Fibroblast of skin of left quadriceps (primary cell): ENCODE data around the gene RPL26.

Experiments
- DNase-seq, 2 experiments: peaks; one replicate each; pipeline ENCODE4 v3.0.0-alpha.2; 2013; ENCODE audit warnings: low read depth in 2 of 2

The RPL26 gene

GRCh38 chr17:8383143-8383822 is at the start of gene RPL26:
TSS of gene RPL26 (minus strand) at chr17:8383193. CDS start at chr17:8382310, 883 bp downstream.
- DNase-seq = peak; percentile 98

- no peak for DNase-seq
These were observed 48.0 kb upstream of the RPL26 start for GRCh38 chr17:8430966-8431365.

DNA sequence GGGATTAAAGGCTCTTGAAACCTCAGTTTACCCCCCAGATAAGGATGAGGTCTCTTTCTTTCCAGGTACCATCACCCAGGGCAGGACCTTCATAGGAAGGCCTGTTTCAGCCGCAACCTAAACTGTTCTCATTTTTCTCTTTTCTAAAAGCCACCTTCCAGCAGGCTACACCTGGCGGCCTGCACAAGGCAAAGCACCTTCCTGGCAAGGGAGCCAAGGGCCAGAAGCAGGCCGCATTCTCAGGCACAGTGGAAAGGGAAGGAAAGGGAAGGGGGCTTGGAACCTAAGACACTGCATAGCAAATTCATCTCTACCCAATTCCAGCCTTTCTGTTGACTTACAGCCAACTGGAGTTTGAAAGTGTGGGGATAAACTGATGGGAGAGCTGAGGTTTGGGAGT is 43.8 kb upstream of the RPL26 start:
- DNase-seq = no peak

- DNase-seq = no peak
These were observed 43.2 kb upstream of the RPL26 start for GRCh38 chr17:8426094-8426720.

- no peak for DNase-seq
These were observed 38.6 kb upstream of the RPL26 start for GRCh38 chr17:8421571-8421970.

DNA sequence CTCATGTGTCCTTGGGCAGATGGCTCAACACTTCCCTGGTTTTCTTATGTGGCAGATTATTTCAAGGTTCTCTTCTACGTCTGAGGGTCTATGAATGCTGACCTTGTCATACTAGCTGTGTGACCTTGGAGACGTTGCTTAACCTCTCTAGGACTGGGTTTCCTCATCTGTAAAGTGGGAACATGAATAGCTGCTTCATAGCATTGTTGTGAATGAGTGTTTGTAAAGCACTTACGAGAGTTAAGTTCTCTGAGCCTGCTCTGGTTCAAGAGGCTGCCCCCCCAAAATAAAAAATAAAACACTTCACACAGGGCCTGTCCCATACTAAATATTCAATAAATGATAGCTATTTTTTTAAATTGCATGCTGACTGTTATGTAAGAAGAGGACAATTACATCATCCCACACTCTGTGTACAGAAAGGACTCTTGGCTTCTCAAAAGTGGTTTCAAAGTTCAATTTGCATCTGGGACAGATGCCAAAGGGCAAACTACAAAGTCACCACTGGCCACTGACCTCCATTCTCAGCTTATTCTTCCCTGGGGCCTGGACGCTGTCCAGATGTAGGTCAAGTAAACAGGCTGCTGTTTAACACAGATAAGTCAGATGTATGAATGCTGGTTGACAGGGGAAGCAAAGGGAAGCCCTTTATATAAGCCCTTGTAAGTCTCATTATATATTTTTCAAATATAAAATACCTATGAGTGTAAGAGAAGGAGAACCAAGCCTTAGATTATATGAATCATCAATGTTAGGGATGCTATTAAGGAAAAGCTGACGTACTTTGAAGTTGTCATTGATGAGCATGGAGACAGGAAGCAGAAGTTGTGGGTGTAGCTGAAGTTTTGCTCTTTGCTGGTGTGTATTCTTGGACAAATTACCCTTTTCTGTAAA is 37.3 kb upstream of the RPL26 start:
- DNase-seq = no peak

- no peak for DNase-seq
These were observed 36.3 kb upstream of the RPL26 start for GRCh38 chr17:8419305-8419704.

DNA sequence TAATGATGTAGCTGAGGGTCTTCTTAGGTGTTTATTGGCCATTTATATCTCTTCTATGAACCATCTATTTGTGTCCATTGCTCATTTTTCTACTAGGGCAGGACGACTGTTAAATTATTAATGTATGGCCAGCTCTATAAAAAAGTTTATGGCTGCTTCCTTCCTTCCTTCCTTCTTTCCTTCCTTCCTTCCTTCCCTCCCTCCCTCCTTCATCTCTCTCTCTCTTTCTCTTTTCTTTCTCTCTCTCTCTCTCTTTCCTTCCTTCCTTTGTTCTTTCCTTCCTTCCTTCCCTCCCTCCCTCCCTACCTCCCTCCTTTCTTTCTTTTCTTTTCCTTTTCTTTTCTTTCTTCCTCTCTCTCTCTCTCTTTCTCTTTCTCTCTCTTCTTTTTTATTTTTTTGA is 35.5 kb upstream of the RPL26 start:
- DNase-seq = no peak

DNA sequence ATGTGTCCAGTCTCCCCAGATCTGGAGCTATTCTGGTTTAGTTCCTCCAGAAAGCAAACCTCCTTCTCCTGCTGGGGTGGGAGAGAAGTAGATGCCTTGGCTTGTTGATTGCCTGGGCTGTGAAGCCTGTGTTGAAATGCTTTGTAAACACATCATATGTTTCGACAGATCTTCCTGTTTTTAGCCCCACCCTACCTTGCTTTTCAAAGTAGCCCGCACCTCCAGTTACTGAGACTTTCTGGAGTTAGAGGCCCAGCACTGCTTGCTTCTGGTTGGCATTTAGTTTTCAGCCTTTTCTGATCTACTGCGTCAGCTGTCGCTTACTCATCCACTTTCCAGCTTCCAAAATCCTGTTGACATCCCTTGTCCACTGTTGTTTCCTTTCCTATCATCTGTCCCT is 34.8 kb upstream of the RPL26 start:
- DNase-seq = no peak

- no peak for DNase-seq
These were observed 30.9 kb upstream of the RPL26 start for GRCh38 chr17:8413938-8414337.

GRCh38 chr17:8413328-8413727 is 30.3 kb upstream of the RPL26 start:
- DNase-seq = no peak

DNA sequence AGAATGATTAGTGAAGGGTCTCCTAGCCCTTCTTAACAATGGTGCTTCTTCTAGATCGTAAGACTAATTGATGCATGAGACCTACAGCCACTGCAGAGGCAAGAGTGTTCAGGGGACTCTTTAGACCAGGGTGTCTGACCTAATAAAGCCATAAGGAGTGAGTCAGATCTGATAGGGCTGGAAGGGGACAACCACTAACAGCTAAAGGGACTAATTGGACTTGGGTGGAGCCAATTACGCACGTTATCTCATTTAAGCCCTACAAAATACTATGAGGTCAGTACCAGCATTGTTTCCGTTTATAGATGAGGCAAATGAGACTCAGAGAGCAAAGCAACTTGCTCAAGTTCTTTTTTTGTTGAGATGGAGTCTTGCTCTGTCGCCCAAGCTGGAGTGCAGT is 29.1 kb upstream of the RPL26 start:
- DNase-seq = no peak

GRCh38 chr17:8410883-8411238 is 27.9 kb upstream of the RPL26 start:
- no peak for DNase-seq

GRCh38 chr17:8409966-8410882 is 27.2 kb upstream of the RPL26 start:
- peak; percentile 65 to 69 for DNase-seq

DNA sequence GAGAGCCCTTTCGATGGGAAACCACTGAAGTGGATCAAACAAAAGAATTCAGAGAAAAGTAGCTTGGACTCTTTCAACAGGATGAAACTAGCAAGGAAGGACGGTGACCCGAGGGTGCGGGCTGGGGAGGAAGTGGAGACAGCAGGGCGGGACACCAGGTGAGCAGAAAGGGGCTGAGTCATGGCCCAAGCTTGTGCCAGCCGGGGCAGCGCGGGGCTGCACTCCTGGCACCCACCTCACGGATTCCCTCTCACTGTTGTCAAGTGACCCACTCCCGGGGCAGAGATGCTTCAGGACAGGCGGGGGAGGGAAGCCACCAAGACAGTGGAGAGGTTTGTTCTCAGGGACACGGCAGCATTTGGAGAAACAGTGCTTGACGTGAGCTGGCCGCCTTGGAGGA is 25.4 kb upstream of the RPL26 start:
- no peak for DNase-seq

- DNase-seq = no peak
These were observed 23.2 kb upstream of the RPL26 start for GRCh38 chr17:8406174-8406573.

DNA sequence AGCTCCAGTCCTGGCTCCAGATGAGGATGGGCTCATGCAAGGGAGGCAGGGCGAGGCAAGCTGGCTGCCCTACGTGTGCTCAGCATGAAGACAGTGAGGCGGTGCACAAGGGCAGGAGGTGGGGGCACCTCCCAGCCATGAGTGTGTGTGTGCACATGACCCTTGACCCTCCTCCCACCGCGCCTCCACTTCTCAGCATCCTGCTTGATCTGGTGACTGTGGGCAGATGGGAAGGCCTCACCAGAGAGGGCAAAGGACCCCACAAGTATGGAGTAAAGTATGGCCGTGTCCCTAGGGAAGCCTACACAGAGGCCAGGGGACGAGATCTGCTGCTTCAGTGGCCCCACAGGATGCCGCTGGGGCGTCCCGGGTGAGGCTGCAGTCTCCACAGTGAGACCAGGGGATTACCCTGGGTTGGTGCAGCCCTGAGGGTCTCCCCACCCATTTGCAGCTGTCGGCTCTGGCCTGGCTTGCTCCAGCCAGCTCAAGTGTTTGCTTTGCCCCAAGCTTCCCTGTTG is 22.6 kb upstream of the RPL26 start:
- no peak for DNase-seq

DNA sequence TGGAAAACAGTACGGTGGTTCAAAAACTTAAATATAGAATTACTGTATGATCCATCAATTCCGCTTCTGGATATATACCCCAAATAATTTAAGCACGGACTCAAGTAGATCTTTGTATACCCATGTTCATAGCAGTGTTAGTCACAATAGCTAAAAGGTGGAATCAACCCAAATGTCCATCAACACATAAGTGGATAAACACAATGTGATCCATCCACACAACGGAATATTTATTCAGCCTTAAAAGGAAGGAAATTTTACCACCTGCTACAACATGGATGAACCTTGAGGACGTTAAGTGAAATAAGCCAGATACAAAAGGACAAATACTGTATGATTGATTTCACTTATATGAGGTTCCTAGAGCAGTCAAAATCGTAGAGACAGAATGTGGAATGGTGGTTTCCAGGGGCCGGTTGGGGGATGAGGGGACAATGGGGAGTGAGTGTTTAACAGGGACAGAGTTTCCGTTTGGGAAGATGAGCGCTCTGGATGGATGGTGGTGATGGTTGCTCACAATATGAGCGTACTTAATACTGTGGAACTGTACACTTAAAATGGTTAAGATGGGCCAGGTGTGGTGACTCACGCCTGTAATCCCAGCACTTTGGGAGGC is 20.0 kb upstream of the RPL26 start:
- no peak for DNase-seq

GRCh38 chr17:8401107-8401506 is 18.1 kb upstream of the RPL26 start:
- DNase-seq = no peak

GRCh38 chr17:8398980-8399379 is 16.0 kb upstream of the RPL26 start:
- DNase-seq = no peak

GRCh38 chr17:8397636-8398035 is 14.6 kb upstream of the RPL26 start, which contains the start of gene RNF222:
TSS of gene RNF222 (minus strand) at chr17:8397827. CDS start at chr17:8393461, 4,366 bp downstream.
- no peak for DNase-seq
